Non-pigmented ciliary epithelial cell (primary cell): ENCODE measurements around the gene CTAGE15.
"Not testable (repeated sequence)": the region's sequence is repeated elsewhere in the genome, so short reads cannot be mapped to it uniquely, and the experiment has no call there.

Source experiments
- DNase-seq: peaks from one replicate; pipeline ENCODE4 v3.0.0-alpha.2; 2010; ENCODE audit warnings: low read depth

The CTAGE15 gene, protein sequence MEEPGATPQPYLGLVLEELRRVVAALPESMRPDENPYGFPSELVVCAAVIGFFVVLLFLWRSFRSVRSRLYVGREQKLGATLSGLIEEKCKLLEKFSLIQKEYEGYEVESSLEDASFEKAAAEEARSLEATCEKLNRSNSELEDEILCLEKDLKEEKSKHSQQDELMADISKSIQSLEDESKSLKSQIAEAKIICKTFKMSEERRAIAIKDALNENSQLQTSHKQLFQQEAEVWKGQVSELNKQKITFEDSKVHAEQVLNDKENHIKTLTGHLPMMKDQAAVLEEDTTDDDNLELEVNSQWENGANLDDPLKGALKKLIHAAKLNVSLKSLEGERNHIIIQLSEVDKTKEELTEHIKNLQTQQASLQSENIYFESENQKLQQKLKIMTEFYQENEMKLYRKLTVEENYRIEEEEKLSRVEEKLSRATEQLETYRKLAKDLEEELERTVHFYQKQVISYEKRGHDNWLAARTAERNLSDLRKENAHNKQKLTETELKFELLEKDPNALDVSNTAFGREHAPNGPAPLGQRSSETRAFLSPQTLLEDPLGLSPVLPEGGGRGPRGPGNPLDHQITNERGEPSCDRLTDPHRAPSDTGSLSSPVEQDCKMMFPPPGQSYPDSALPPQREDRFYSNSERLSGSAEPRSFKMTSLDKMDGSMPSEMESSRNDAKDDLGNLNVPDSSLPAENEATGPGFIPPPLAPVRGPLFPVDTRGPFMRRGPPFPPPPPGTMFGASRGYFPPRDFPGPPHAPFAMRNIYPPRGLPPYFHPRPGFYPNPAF

DNA sequence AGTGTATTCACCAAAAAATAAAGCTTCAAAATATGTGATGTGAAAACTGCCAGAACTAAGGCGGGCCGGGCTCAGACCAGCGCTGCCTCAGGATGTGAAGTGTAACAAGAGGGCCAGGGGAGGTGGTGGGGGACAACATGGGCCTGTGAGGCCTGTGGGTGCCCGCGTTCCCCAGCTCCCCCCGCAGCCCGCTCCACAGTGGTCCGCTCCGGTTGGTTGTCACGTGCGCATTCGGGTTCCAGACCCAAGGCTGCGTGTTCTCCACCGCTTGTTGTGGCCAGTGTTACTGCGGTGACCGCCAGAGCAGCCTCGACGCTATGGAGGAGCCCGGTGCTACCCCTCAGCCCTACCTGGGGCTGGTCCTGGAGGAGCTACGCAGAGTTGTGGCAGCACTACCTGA is at the start of gene CTAGE15:
CTAGE15 (plus strand) TSS at position 301 of the 400 bp plus-strand sequence; CDS start at position 318, 17 bp downstream.
- not testable (repeated sequence) for DNase-seq

- not testable (repeated sequence) for DNase-seq
Measured at GRCh38 chr7:143522309-143522916, 49.2 kb upstream of the CTAGE15 start.

- not testable (repeated sequence) for DNase-seq
Measured at GRCh38 chr7:143531169-143531926, 40.3 kb upstream of the CTAGE15 start.

- not testable (repeated sequence) for DNase-seq
Measured at GRCh38 chr7:143531932-143532331, 39.7 kb upstream of the CTAGE15 start.

GRCh38 chr7:143533213-143533839 is 38.3 kb upstream of the CTAGE15 start:
- not testable (repeated sequence) for DNase-seq

GRCh38 chr7:143536443-143536842 is 35.2 kb upstream of the CTAGE15 start:
- not testable (repeated sequence) for DNase-seq

- DNase-seq: not testable (repeated sequence)
Measured at GRCh38 chr7:143543288-143544038, 28.1 kb upstream of the CTAGE15 start.

GRCh38 chr7:143555968-143556367 is 15.6 kb upstream of the CTAGE15 start:
- DNase-seq: not testable (repeated sequence)

- DNase-seq: not testable (repeated sequence)
Measured at GRCh38 chr7:143563306-143563705, 8.3 kb upstream of the CTAGE15 start.

GRCh38 chr7:143566001-143566400 is 5.6 kb upstream of the CTAGE15 start:
- DNase-seq: not testable (repeated sequence)

DNA sequence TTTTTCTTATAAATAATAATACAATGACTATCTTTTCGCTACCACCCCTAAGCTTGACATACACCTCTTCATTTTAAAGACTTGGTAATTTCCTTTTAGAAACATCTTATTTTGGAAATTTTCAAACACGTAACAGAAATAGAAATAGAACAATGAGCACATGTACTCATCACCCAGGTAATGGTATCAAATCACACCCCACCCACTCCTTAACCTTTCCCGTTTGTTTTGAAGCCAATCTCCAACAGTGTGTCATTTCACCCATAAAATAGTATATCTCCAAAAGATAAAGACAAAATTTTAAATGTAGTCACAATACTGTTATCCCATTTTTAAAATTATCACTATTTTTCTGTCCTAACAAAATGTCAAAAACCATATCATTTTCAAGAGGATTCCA is 16.6 kb downstream of the CTAGE15 start:
- not testable (repeated sequence) for DNase-seq

- DNase-seq: not testable (repeated sequence)
Measured at GRCh38 chr7:143589897-143590296, 18.3 kb downstream of the CTAGE15 start.

DNA sequence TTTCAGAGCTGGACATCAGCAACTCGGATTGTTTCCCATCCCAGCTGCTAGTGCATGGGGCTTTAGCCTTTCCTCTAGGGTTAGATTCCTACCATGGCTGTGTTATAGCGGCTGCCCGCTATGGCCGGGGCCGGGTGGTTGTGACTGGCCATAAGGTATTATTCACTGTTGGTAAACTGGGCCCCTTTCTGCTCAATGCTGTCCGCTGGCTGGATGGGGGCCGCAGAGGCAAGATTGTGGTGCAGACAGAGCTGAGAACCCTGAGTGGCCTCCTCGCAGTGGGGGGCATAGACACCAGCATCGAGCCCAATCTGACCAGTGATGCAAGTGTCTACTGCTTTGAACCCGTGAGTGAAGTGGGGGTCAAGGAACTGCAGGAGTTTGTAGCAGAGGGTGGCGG is 26.5 kb downstream of the CTAGE15 start:
- DNase-seq: not testable (repeated sequence)

DNA sequence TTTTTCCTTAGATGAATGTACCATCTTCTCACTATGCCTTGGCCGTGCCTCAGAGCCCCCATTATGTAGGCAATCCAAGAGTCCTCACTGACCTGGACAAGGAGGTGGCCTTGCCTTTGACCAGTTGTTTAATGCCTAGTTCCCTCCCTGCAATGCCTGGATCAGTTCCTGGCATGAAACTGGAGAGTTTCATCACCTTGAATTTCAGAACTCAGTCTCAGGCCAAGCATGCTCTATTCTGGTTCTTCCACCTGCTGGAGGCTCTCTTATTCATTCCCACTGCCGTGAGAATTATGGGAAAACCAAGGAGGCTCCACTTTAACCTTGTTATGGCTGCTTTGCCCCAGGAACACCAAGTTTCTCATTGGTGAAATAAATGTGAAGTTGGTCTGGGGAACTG is 31.9 kb downstream of the CTAGE15 start:
- DNase-seq: not testable (repeated sequence)

- DNase-seq: not testable (repeated sequence)
Measured at GRCh38 chr7:143606088-143606487, 34.5 kb downstream of the CTAGE15 start.

GRCh38 chr7:143615545-143615944 is 43.9 kb downstream of the CTAGE15 start:
- DNase-seq: not testable (repeated sequence)

DNA sequence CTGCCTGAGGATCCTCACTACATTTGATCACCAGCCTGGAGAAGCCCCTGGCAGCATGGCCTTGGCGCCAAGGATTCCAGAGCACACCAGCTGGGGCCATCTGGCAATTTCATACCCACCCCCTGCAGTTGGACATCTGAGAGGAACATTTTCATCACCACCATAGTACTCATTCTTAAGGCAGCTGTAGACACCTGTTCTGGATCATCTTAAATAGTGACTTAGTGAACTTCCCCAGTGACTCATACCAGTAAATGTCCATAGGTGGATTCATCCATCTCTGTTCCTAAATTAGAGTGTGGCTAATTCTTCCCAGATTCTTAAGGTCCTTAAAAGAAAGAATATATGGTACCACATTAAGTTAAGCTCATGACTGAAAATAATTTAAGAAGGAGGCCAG is 45.6 kb downstream of the CTAGE15 start:
- DNase-seq: not testable (repeated sequence)

DNA sequence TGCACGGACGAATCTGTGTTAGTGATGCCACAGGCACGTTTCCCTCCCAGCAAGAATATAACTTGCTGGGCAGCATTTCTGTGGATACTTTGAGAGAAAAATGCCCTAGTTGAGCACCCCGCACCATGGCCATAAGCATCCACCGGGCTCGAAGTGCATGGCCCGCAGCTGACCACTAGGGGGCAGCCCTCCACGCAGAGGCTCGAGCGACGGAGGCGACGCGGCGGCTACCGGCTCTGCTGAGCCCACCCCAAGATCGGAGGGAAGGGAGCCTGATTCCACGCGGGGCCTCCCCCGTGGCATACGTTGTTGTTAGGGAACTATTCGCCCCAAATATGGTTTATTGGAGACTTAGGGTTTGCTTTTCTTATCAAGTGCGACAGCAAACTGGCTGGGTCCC is 48.5 kb downstream of the CTAGE15 start:
- DNase-seq: not testable (repeated sequence)

GRCh38 chr7:143620646-143621045 is 49.0 kb downstream of the CTAGE15 start, which contains the start of gene TCAF2:
Gene TCAF2 (plus strand): TSS chr7:143620974.
- not testable (repeated sequence) for DNase-seq

DNA sequence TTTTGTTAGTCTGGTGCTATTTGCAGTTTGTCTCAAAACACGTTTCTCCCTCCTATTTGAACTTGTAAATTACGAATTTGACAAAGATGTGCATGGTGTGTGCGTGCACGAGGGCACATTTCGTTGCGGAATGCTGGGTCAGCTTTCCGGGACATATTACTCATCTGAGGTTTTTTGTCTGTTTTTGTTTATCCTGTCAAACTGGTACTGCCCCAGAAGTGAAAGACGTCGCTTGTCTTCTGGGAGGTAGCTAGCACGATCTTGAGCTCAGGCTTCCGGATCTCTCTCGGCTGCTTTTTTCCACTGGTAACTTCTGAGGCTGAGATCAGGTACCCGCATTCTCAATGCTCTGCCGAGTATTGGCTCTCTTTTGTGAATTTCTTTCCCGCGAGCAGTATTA is 49.6 kb downstream of the CTAGE15 start:
- not testable (repeated sequence) for DNase-seq
